GM19395 (cell line): ENCODE results near the gene LIPG.

Experiments used
- ATAC-seq: cut with Tn5 transposase; IDR thresholded peaks from one replicate; pipeline ENCODE4 v1.9.1; 2021; ENCODE audit warnings: mild to moderate bottlenecking, moderate library complexity; ENCODE audit not compliant: unreplicated experiment

Gene LIPG

GRCh38 chr18:49630246-49630699 lies 68.4 kb downstream of the LIPG start:
- no peak for ATAC-seq

GRCh38 chr18:49631146-49631866 lies 69.4 kb downstream of the LIPG start:
- ATAC-seq = no peak

GRCh38 chr18:49632588-49632987 lies 70.7 kb downstream of the LIPG start:
- no peak for ATAC-seq

- no peak for ATAC-seq
Observed at GRCh38 chr18:49638209-49638785, 76.4 kb downstream of the LIPG start.

- ATAC-seq = no peak
Observed at GRCh38 chr18:49638891-49639557, 77.2 kb downstream of the LIPG start.

- no peak for ATAC-seq
Observed at GRCh38 chr18:49639643-49640391, 78.0 kb downstream of the LIPG start.

DNA sequence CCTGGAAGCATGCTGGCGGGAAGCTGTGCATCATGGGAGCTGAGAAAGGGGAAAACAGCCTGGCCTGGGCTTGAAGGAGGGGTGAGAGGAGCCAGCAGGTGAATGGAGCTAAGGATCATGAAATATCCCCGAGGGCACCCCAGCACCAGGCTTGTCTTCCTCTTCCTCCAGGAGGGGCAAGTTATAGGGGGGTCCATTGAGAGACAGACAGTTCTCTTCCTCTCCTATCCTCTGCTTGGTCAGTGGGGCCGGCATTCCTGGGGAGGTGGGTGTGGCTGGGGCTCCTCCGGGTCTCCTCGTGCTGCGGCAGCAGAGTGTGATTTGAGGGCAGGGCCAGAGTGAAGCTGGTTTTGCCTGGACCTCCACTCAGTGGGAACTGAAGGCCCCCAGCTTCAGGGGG lies 78.9 kb downstream of the LIPG start:
- no peak for ATAC-seq

DNA sequence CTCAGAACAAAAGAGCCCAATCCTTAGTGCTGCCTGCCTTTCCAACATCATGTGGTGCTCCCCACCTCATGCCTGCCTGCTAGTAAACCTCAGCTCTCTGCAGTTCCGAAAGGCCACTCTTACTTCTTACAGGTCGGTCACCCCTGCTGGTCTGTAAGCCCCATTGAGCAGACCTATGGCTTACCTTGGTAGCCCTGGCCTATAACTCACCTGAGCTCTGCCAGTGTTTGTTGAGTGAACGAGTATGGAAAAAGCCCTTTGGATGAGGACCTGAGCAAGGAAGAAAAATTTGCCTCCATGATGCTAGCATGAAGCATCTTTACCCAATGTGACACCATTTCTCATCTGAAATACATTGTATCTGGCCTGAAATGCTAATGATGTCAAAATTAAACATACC lies 83.3 kb downstream of the LIPG start:
- ATAC-seq = no peak

- no peak for ATAC-seq
Observed at GRCh38 chr18:49645841-49646351, 84.0 kb downstream of the LIPG start.

GRCh38 chr18:49646873-49647272 lies 85.0 kb downstream of the LIPG start:
- ATAC-seq = no peak

DNA sequence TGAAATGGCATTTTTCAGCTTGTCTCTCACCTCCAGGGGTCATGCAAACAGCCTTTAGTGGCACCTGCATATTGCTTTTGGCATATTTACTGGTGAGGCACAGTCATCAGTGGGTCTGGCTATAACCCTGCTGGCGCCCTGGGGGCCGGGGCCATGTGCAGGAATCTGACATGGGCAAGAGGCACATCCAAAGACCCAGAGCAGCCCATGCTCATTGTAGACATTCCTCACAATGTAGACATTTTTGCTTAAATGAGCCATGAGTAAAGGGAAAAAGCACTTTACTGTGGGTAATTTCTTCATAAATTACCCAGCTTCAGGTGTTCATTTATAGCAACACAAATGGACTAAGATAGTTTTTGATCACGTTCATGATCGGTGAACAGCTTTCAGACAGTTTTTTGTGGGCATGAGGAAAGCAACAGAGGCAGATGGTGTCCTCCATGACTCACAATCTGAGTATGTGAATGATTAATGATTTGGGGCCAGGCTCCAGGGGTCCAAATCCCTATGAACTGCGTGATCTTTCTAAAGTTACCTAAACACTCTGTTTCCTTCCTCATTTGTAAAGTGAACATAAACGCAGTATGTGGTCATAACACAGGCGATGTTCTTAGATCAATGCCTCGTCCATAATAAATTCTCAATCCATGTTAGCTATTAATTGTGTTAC lies 85.8 kb downstream of the LIPG start:
- no peak for ATAC-seq

DNA sequence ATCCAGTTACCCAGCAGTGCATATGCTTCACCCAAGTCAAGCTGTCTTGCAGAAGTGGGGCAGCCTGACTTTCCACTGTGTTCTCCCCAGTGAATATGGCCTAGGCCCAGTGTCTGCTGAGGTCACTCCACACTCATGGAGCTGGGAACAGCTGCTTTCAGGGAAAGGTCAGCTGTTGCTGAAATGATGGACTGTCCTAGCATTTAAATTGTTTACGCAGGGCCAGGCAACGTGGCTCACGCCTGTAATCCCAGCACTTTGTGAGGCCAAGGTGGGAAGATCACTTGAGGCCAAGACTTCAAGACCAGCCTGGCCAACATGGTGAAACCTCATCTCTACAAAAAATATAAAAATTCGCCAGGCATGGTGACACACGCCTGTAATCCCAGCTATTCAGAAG lies 86.5 kb downstream of the LIPG start:
- ATAC-seq = no peak
